ENCODE data around the gene ENHO.
"Not testable (repeated sequence)": the region's sequence is repeated elsewhere in the genome, so short reads cannot be mapped to it uniquely, and the experiment has no call there.

ENHO gene

GRCh38 chr9:34505370-34506120 is 17.2 kb downstream of the ENHO start:
- DNase-seq, result no peak

GRCh38 chr9:34503406-34503805 is 19.4 kb downstream of the ENHO start:
- DNase-seq, result no peak

- no peak for DNase-seq
These were observed 19.9 kb downstream of the ENHO start for GRCh38 chr9:34502891-34503290.

- DNase-seq, result no peak
These were observed 20.3 kb downstream of the ENHO start for GRCh38 chr9:34502471-34502870.

- DNase-seq, result no peak
These were observed 20.8 kb downstream of the ENHO start for GRCh38 chr9:34501889-34502425.

GRCh38 chr9:34501372-34501771 is 21.4 kb downstream of the ENHO start:
- DNase-seq, result no peak

GRCh38 chr9:34500623-34501267 is 22.0 kb downstream of the ENHO start:
- peak; percentile 23 for DNase-seq

- DNase-seq, result no peak
These were observed 23.7 kb downstream of the ENHO start for GRCh38 chr9:34499076-34499475.

GRCh38 chr9:34498553-34498952 is 24.2 kb downstream of the ENHO start:
- DNase-seq, result no peak

GRCh38 chr9:34496149-34496712 is 26.6 kb downstream of the ENHO start:
- no peak for DNase-seq

GRCh38 chr9:34493972-34494535 is 28.7 kb downstream of the ENHO start:
- DNase-seq, result no peak

GRCh38 chr9:34492051-34492450 is 30.7 kb downstream of the ENHO start:
- no peak for DNase-seq

- DNase-seq, result no peak
These were observed 31.2 kb downstream of the ENHO start for GRCh38 chr9:34491596-34491995.

GRCh38 chr9:34490760-34491159 is 32.0 kb downstream of the ENHO start:
- DNase-seq, result no peak

GRCh38 chr9:34490360-34490759 is 32.4 kb downstream of the ENHO start:
- DNase-seq, result no peak

GRCh38 chr9:34486572-34486971 is 36.2 kb downstream of the ENHO start:
- no peak for DNase-seq

- no peak for DNase-seq
These were observed 37.0 kb downstream of the ENHO start for GRCh38 chr9:34485822-34486221.

GRCh38 chr9:34484678-34485077 is 38.1 kb downstream of the ENHO start:
- no peak for DNase-seq

GRCh38 chr9:34482746-34483145 is 40.0 kb downstream of the ENHO start:
- not testable (repeated sequence) for DNase-seq

GRCh38 chr9:34481620-34482019 is 41.2 kb downstream of the ENHO start:
- not testable (repeated sequence) for DNase-seq

- no peak for DNase-seq
These were observed 43.3 kb downstream of the ENHO start for GRCh38 chr9:34479431-34479866.

GRCh38 chr9:34477541-34477940 is 45.2 kb downstream of the ENHO start:
- no peak for DNase-seq

- no peak for DNase-seq
These were observed 47.7 kb downstream of the ENHO start for GRCh38 chr9:34475097-34475496.

Measured in NCI-H510A treated with DMSO at 0.1 percent for 48 hours (cell line).